Trophoblast cell (in vitro differentiated cells and primary cell): ENCODE measurements around the gene PFKFB3.
"Not testable (repeated sequence)": the region's sequence is repeated elsewhere in the genome, so short reads cannot be mapped to it uniquely, and the experiment has no call there.

Source experiments
- DNase-seq, 2 donors: peaks; one replicate each; pipeline ENCODE4 v3.0.0-alpha.2; 2016
- H2AFZ ChIP-seq: 2 replicates; pipeline ENCODE4 v1.6.1; 2013; ENCODE audit warnings: low read length, moderate library complexity, mild to moderate bottlenecking; ENCODE audit not compliant: insufficient read depth, poor library complexity
- H2AK5ac ChIP-seq: 2 replicates; pipeline ENCODE4 v1.6.1; 2013; ENCODE audit warnings: mild to moderate bottlenecking, low read length
- H2BK120ac ChIP-seq: 2 replicates; pipeline ENCODE4 v1.6.1; 2013; ENCODE audit warnings: low read length, mild to moderate bottlenecking, moderate library complexity; ENCODE audit not compliant: insufficient read depth, poor library complexity
- H2BK12ac ChIP-seq: 2 replicates; pipeline ENCODE4 v1.6.1; 2013; ENCODE audit warnings: mild to moderate bottlenecking, low read length, moderate library complexity
- H2BK5ac ChIP-seq: 2 replicates; pipeline ENCODE4 v1.6.1; 2013; ENCODE audit warnings: low read length, low read depth, moderate library complexity, mild to moderate bottlenecking; ENCODE audit not compliant: poor library complexity
- H3K14ac ChIP-seq: 2 replicates; pipeline ENCODE4 v1.6.1; 2013; ENCODE audit warnings: mild to moderate bottlenecking, low read length
- H3K18ac ChIP-seq: 2 replicates; pipeline ENCODE4 v1.6.1; 2013; ENCODE audit warnings: mild to moderate bottlenecking, low read length
- H3K23ac ChIP-seq: 2 replicates; pipeline ENCODE4 v1.6.1; 2013; ENCODE audit warnings: low read length
- H3K27ac ChIP-seq: 2 replicates; pipeline ENCODE4 v1.5.1; 2013; ENCODE audit warnings: low read depth, mild to moderate bottlenecking, inconsistent platforms, low read length, moderate library complexity
- H3K27me3 ChIP-seq: 2 replicates; pipeline ENCODE4 v1.6.1; 2013; ENCODE audit warnings: inconsistent platforms, mild to moderate bottlenecking, low read length, moderate library complexity; ENCODE audit not compliant: insufficient read depth
- H3K36me3 ChIP-seq, 2 experiments: 1 replicate in 1 of 2; 2 replicates in 1 of 2; pipeline ENCODE4 v1.6.1; 2013; ENCODE audit warnings: low read length in 2 of 2, mild to moderate bottlenecking in 2 of 2, moderate library complexity in 1 of 2; ENCODE audit not compliant: insufficient read depth in 2 of 2, control insufficient read depth in 1 of 2
- H3K4ac ChIP-seq: 2 replicates; pipeline ENCODE4 v1.6.1; 2013; ENCODE audit warnings: low read depth, mild to moderate bottlenecking, low read length, moderate library complexity
- H3K4me1 ChIP-seq, 2 experiments: 1 replicate in 1 of 2; 2 replicates in 1 of 2; pipeline ENCODE4 v1.6.1; 2013; ENCODE audit warnings: low read length in 2 of 2, mild to moderate bottlenecking in 2 of 2, moderate library complexity in 1 of 2; ENCODE audit not compliant: insufficient read depth in 2 of 2, control insufficient read depth in 1 of 2
- H3K4me2 ChIP-seq: 2 replicates; pipeline ENCODE4 v1.6.1; 2013; ENCODE audit warnings: inconsistent platforms, mild to moderate bottlenecking, low read length, moderate library complexity
- H3K4me3 ChIP-seq: 2 replicates; pipeline ENCODE4 v1.5.1; 2013; ENCODE audit warnings: mild to moderate bottlenecking, low read depth, low read length, inconsistent platforms
- H3K79me1 ChIP-seq: one replicate; pipeline ENCODE4 v1.6.1; 2013; ENCODE audit warnings: low read length
- H3K79me2 ChIP-seq: 2 replicates; pipeline ENCODE4 v1.6.1; 2013; ENCODE audit warnings: low read length, mild to moderate bottlenecking; ENCODE audit not compliant: control insufficient read depth, insufficient read depth, poor library complexity
- H3K9ac ChIP-seq: 2 replicates; pipeline ENCODE4 v1.6.1; 2013; ENCODE audit warnings: mild to moderate bottlenecking, low read length
- H3K9me3 ChIP-seq: 2 replicates; pipeline ENCODE4 v1.6.1; 2013; ENCODE audit warnings: low read depth, mild to moderate bottlenecking, control low read depth, inconsistent platforms, low read length; ENCODE audit not compliant: insufficient read depth
- H4K12ac ChIP-seq: 2 replicates; pipeline ENCODE4 v1.6.1; 2013; ENCODE audit warnings: low read depth, mild to moderate bottlenecking, low read length, moderate library complexity
- H4K8ac ChIP-seq: 2 replicates; pipeline ENCODE4 v1.6.1; 2013; ENCODE audit warnings: low read depth, mild to moderate bottlenecking, low read length, moderate library complexity
- H4K91ac ChIP-seq: one replicate; pipeline ENCODE4 v1.6.1; 2013; ENCODE audit warnings: low read depth, mild to moderate bottlenecking, low read length, moderate library complexity
- WGBS: extraction: QIAGEN DNeasy Blood & Tissue Kit; methylation state at CpG from one replicate; pipeline ENCODE4 v1.1.7; 2013; ENCODE audit warnings: missing lambda C conversion rate; ENCODE audit not compliant: insufficient read length, insufficient coverage; ENCODE audit errors: extremely low coverage; 5-methylcytosine and 5-hydroxymethylcytosine counted together

PFKFB3 gene

DNA sequence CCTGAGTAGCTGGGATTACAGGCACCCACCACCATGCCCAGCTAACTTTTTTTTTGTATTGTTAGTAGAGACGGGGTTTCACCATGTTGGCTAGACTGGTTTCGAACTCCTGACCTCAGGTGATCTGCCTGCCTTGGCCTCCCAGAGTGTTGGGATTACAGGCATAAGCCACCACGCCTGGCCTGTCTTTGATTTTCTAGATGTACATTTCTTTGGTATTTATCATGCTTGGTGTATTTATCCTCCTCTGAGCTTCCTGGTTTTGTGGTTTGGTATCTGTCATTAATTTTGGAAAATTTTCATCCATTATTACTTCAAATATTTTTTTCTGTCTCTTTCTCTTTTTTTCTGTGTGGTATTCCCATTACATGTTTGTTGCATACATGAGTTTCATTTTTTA is 87.9 kb downstream of the PFKFB3 start:
- not testable (repeated sequence) for H3K79me1 ChIP-seq, H4K91ac ChIP-seq, H3K27ac ChIP-seq, H3K9ac ChIP-seq, H3K23ac ChIP-seq, H2BK12ac ChIP-seq, H3K9me3 ChIP-seq, H2BK5ac ChIP-seq, H3K4ac ChIP-seq, H2AFZ ChIP-seq, DNase-seq, H3K27me3 ChIP-seq, H3K79me2 ChIP-seq, H3K14ac ChIP-seq, H3K36me3 ChIP-seq, H3K4me3 ChIP-seq, H4K12ac ChIP-seq, H3K4me2 ChIP-seq, H3K18ac ChIP-seq, H4K8ac ChIP-seq, H2BK120ac ChIP-seq, H3K4me1 ChIP-seq, H2AK5ac ChIP-seq
- no CpG with 5 or more reads among the region's 3 CpGs for WGBS

DNA sequence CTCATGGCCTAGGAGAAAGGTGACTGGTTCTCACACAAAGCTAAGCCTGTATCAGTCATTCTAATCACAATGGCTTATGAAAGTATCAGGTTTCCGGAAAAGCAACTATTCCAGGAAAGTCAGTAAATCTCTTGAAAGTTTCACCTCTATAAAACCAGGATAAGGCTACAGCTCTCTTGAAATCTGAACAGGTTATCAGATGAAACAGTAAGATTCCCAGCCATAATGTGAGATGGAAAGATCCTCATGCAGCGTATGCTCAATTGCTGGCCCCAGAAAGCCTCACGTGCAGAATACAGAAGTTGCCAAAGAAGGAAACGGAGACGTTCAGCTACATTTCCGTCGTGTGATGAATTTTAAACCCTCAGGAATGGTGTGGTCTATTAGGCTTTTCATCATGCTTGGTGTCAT is 90.0 kb downstream of the PFKFB3 start:
- Histone ChIP-seq H3K14ac (no peak overlapping the region), H3K18ac (no peak overlapping the region), H3K27ac (no peak overlapping the region), H2AK5ac (no peak overlapping the region), H3K9ac (no peak overlapping the region), H2BK12ac (peak overlapping the region; percentile 13), H3K36me3 (no peaks in the 10 kb centered on the region), H3K23ac (no peak overlapping the region), H3K79me1 (peaks cover 7% of the 10 kb centered on the region), H3K9me3 (no peaks in the 10 kb centered on the region), H4K12ac (no peak overlapping the region), H2AFZ (no peak overlapping the region), H3K4ac (no peak overlapping the region), H3K4me3 (no peak overlapping the region), H4K8ac (no peak overlapping the region), H3K27me3 (no peaks in the 10 kb centered on the region), H3K79me2 (no peaks in the 10 kb centered on the region), H2BK5ac (no peak overlapping the region), H4K91ac (no peak overlapping the region), H3K4me1 (peaks cover 11 to 14% of the 10 kb centered on the region in 2 experiments), H3K4me2 (no peak overlapping the region), H2BK120ac (no peak overlapping the region)
- no CpG with 5 or more reads among the region's 7 CpGs for WGBS
- DNase-seq = peak; percentile 54 to 70

DNA sequence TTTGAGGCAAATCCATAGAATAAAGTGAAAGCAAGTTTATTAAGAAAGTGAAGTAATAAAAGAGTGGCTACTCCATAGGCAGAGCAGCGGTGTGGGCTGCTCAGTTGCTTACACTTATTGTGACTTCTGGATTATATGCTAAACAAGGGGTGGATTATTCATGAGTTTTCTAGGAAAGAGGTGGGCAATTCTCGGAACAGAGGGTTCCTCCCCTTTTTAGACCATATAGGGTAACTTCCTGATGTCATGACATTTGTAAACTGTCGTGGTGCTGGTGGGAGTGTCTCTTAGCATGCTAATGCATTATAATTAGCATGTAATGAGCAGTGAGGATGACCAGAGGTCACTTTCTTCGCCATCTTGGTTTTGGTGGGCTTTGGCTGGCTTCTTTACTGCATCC is 93.7 kb downstream of the PFKFB3 start:
- no CpG with 5 or more reads among the region's 4 CpGs for WGBS
- H3K27me3 ChIP-seq, H3K36me3 ChIP-seq: not testable (repeated sequence)

DNA sequence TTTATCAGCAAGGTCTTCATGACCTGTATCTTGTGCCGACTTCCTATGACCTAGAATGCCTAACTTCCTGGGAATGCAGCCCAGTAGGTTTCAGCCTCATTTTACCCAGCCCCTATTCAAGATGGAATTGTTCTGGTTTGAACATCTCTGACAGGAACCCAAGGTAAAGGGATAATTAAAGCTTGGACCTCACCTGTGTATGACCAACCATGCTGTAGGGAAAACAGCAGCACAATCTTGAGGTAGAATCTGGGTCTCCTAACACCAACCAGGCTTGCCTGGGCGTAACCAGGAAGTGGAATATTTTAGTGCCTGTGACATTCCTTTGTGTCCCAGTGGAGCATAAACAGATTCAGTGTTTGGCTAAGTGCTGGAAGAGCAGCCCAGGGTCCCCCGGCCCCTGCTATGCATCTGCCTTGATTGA is 94.1 kb downstream of the PFKFB3 start:
- H3K79me2 ChIP-seq = no peaks in the 10 kb centered on the region
- H3K79me1 ChIP-seq = peaks cover 7% of the 10 kb centered on the region
- H3K36me3 ChIP-seq = no peaks in the 10 kb centered on the region
- H3K18ac ChIP-seq = no peak overlapping the region
- H3K23ac ChIP-seq = no peak overlapping the region
- no peaks in the 10 kb centered on the region for H3K9me3 ChIP-seq
- peak overlapping the region; percentile 36 for H3K27ac ChIP-seq
- H3K4me3 ChIP-seq = no peak overlapping the region
- peak; percentile 76 to 91 for DNase-seq
- H4K8ac ChIP-seq = no peak overlapping the region
- H3K14ac ChIP-seq = no peak overlapping the region
- WGBS = no CpG with 5 or more reads among the region's 3 CpGs
- no peak overlapping the region for H2BK5ac ChIP-seq
- no peak overlapping the region for H4K12ac ChIP-seq
- H2AK5ac ChIP-seq = no peak overlapping the region
- H3K4ac ChIP-seq = no peak overlapping the region
- H3K4me1 ChIP-seq = peaks cover 11 to 20% of the 10 kb centered on the region in 2 experiments
- peak overlapping the region; percentile 54 for H2BK12ac ChIP-seq
- H2BK120ac ChIP-seq = no peak overlapping the region
- H3K27me3 ChIP-seq = no peaks in the 10 kb centered on the region
- H3K4me2 ChIP-seq = peak overlapping the region; percentile 14
- no peak overlapping the region for H2AFZ ChIP-seq
- H3K9ac ChIP-seq = no peak overlapping the region
- H4K91ac ChIP-seq = peak overlapping the region; percentile 49

More for the DNA sequence above, 93.7 kb downstream of the PFKFB3 start:
- peaks cover 11 to 20% of the 10 kb centered on the region in 2 experiments for H3K4me1 ChIP-seq
- not testable (repeated sequence) for H3K4me3 ChIP-seq, H4K8ac ChIP-seq, H3K18ac ChIP-seq, H2AK5ac ChIP-seq, H3K23ac ChIP-seq, H2BK5ac ChIP-seq, H2AFZ ChIP-seq, H3K9me3 ChIP-seq, H2BK120ac ChIP-seq, H3K9ac ChIP-seq, H4K12ac ChIP-seq, H3K4me2 ChIP-seq, H3K79me1 ChIP-seq, H3K79me2 ChIP-seq, H2BK12ac ChIP-seq, H3K14ac ChIP-seq, H3K4ac ChIP-seq, H4K91ac ChIP-seq
- DNase-seq = peak; percentile 41 to 56
- H3K27ac ChIP-seq = peak overlapping the region; percentile 16
